ENCODE data around the gene PHB1.
"Not testable (repeated sequence)": the region's sequence is repeated elsewhere in the genome, so short reads cannot be mapped to it uniquely, and the experiment has no call there.

The PHB1 gene

DNA sequence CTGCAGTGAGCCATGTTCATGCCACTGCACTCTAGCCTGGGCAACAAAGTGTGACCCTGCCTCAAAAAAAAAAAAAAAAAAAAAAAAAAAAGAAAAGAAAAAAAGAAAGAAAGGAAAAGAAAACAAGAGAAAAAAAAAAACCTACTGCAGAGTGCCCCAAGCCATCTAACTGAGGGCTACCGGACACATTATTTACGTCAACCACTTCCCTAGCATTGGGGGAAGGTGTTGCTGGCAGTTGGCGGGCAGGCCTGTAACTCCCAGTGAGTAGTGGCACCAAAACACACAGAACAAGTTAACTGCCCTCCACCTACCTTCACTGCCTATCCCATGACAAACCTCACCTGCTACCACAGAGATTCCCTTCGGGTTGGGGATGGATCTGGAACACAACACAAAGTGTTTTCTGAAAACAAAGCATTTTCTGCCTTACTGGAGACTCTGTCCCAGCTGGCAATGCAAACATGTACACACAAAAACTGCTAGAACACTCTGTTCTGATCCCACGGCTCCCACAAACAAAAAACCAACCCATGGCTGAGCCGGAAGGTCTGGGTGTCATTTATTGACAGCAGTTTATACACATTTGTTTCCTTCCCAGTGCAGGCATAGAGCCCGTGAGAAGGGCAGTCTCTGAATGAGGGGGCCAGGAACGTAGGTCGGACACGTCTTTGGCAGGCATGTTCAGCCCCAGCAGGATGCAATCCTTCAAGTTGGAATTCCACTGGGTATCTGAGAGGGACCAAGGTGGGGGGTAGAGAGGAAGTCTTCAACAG is 11.0 kb downstream of the PHB1 start:
- DNase-seq = no peak

DNA sequence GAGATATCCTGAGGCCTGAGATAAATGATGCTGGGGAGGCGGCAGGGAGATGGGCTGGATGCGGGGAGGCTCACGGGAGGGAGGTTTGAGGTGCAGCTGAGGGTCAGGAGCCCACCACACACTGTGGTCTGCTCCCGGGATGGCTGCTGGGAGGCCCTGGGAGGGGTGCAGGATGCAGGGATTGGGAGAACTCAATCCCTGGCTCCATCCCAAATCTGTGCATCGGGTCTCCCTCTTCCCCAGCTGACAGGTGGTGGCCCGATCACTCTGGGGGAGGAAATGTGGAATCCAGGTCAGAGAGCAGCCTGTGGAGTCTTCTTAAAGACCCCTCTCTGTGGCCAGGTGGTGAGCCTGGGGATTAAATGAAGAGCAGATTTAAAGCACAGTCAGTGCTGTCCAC is 12.0 kb downstream of the PHB1 start:
- DNase-seq = no peak

GRCh38 chr17:49401971-49402611 is 12.6 kb downstream of the PHB1 start:
- no peak for DNase-seq

DNA sequence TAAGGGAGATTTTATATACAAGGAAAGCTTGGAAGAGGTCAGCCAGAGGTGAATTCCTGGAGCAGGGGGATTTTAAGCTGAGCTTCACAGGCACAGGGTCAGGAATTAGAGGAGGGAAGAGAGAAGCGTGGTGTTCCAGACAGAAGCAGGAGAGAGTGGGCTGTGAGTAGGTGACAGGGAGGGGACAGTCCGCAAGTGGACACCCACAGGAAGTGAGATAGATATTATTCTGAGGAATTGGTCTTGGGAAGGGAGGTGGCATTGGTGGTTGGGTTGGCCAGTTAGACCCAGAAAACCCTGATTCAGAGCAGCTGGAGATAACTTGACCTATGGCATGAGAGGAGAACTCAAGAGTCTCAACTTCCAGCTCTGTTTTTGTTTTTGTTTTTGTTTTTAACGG is 14.7 kb downstream of the PHB1 start:
- no peak for DNase-seq

DNA sequence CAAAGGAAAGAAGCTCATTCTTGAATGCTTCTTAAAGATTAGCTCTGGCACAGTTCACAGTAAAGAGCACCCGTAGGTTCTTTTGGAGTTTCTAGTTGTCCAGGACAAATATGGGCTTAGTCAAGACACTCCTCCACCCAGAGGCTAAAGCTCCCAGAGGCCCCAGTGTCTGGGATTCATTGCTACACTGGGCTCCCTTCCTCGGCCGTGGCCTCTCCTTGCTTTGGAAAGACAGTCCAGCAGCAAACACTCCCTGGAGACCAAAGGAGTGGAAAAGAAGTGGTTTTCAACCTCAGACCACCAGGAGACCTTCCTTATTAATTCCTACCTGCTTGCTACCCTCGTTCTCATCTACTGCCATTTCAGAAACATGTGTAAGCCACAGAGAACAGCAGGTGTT is 17.1 kb downstream of the PHB1 start:
- no peak for DNase-seq

GRCh38 chr17:49393491-49394255 is 21.0 kb downstream of the PHB1 start:
- DNase-seq = no peak

GRCh38 chr17:49390548-49391324 is 23.9 kb downstream of the PHB1 start:
- no peak for DNase-seq

GRCh38 chr17:49389514-49390347 is 25.0 kb downstream of the PHB1 start:
- not testable (repeated sequence) for DNase-seq

DNA sequence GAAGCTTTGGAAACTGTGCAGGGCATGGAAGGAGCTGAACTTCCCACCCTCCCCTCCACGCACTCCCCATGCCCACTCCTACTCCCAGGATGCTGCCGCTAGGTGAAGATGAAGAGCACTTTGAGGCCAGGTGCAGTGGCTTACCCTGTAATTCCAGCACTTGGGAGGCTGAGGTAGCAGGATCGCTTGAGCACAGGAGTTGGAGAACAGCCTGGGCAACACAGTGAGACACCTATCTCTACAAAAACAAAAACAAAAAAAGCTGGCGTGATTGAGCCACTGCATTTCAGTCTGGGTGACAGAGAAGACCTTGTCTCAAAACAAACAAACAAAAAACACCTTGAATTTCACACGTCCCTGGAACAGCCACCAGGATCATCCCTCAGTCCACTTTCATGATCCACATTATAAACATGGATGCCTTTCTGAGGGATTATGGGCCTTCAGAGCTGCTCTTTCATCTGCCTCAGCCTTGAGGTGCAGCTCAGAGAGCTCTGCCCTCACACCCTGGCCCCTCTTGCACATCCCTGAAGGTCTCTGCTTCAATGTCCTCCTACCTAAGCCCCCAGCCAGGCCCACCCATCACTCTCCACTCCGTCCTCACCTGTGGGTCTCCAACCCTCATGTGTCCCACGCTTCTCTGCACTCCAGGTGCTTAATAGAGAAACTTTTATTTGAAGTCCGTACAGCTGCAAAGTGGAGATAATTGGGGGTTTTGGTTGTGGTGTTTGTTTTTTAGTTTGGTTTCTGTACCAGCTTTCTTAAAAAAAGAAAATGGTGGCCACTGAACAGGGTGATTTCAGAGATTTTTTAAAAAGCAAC is 25.8 kb downstream of the PHB1 start:
- DNase-seq = no peak

DNA sequence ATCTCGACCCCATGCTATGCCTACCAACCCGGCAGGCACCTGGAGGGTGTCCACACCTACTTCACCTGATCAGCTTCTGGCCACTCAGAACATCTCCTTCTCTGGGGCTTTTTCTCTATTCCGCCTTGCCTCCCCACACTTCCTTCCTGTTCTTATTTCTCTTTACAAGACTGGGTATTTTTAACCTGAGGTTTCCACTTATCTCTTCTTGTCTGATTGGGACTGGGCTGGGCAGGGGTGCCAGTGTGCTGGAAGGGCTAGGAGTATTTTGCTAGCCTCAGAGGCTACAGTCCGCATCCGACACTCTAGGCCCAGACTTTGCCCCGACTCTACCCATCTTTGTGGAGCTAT is 26.4 kb downstream of the PHB1 start:
- no peak for DNase-seq

GRCh38 chr17:49387498-49388289 is 27.0 kb downstream of the PHB1 start:
- no peak for DNase-seq

GRCh38 chr17:49386373-49386772 is 28.3 kb downstream of the PHB1 start:
- no peak for DNase-seq

DNA sequence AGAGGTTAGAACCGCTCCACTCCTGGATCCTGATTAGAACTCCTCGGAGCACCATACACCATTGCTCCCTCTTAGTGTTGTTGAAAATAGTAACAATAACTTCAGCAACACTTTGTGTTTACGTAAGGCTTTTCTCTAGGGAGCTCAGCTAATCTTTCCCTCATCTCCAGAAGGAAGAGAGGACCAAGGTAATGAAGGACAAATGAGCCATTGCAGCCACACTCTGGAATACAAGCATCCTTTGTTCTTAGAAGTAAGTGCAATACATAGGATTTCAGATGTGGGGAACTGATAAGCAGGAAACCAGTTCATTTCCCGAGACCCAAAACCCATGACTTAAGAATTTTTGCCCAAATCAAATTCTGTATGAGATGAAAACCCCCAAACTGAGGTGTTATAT is 29.7 kb downstream of the PHB1 start:
- DNase-seq = no peak

- no peak for DNase-seq
Observed at GRCh38 chr17:49383060-49383459, 31.6 kb downstream of the PHB1 start.

DNA sequence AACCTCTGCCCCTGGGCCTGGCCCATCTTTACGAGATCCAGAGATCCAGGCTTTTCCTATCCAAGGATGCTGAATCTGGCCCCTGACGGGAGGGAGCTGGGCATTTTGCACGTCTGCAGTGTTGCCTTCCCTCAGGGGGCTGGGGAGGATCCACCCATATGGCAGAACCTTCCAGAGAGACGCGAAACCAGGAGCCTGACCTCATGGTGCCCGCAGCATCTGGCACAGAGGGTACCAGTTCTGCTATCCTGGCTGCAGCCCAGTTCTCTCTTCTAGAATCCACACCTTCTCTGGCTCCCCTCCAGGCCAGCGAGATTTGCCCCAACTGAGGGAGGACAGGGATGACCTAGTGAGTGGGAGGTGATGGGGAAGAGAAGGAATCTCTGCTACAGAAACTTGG is 32.1 kb downstream of the PHB1 start:
- DNase-seq = no peak

- no peak for DNase-seq
Observed at GRCh38 chr17:49381793-49382192, 32.9 kb downstream of the PHB1 start.

GRCh38 chr17:49381033-49381432 is 33.6 kb downstream of the PHB1 start:
- DNase-seq = no peak

DNA sequence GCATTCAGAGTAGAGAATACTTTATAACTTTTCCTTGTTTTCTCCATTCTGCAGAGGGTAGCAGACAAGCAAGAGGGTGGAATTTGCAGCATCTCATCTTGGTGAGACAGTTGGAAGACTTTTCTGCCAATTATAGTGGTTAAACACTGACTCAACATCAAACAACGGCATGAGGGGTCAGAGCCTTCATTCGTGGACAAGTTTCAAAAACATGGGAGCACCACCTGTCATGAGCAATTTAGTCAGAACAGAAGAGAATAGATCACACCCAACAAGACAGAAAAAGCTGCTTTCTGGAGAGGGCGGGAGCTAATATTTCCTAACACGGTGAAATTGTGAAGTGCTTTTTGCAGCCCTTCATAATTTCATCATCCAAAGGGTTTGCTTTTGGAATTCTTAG is 34.8 kb downstream of the PHB1 start:
- DNase-seq = no peak

GRCh38 chr17:49378311-49378710 is 36.4 kb downstream of the PHB1 start:
- no peak for DNase-seq

DNA sequence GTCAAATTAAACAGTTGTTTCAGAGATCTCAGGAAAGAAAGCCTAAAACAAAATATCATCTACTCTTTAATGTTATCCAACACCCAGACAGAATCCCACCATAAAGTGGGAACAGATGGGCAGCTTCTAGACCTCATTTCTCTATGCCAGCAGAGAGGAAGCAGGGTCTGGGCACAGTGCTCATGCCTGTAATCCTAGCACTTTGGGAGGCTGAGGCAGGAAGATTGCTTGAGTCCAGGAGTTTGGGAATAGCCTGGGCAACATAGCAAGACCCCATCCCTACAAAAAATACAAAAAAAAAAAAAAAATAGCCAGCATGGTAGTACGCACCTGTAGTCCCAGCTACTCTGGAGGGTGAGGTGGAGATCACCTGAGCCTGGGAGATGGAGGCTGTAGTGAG is 39.1 kb downstream of the PHB1 start:
- DNase-seq = no peak

DNA sequence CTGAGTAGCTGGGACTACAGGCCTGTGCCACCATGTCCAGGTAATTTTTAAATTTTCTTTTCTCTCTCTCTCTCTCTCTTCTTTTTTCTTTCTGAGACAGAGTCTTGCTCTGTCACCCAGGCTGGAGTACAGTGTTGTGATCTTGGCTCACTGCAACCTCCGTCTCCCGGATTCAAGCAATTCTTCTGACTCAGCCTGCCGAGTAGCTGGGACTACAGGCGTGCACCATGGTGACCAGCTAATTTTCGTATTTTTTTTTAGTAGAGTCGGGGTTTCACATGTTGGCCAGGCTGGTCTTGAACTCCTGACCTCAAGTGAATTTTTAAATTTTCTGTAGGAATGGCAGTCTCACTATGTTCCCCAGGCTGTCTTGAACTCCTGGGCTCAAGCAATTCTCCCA is 41.6 kb downstream of the PHB1 start:
- DNase-seq = no peak

Data from NCI-H226 (cell line).